Mucosa of descending colon (tissue), 3 donors: ENCODE measurements around the gene C16orf86. TPM values are rescaled to one million over a fixed set of nuclear protein-coding genes. Genes with fewer than 3 reads are reported as not detected.

ENCODE experiments used
- ATAC-seq: fragments of 200-7000 bp; cut with Tn5 transposase; one replicate; pipeline ENCODE4 v1.9.1; 2020; ENCODE audit warnings: mild to moderate bottlenecking, moderate library complexity
- DNase-seq, 3 donors: peaks; one replicate each; pipeline ENCODE4 v3.0.0-alpha.2; 2020
- H3K36me3 ChIP-seq: fragments of 200-600 bp; one replicate; pipeline ENCODE4 v1.8.0; 2021; ENCODE audit warnings: low read depth, mild to moderate bottlenecking
- H3K4me1 ChIP-seq: fragments of 200-600 bp; one replicate; pipeline ENCODE4 v1.8.0; 2021; ENCODE audit warnings: low read depth, mild to moderate bottlenecking
- H3K4me3 ChIP-seq: fragments of 200-600 bp; one replicate; pipeline ENCODE4 v1.8.0; 2021; ENCODE audit warnings: mild to moderate bottlenecking
- H3K9me3 ChIP-seq: fragments of 200-600 bp; one replicate; pipeline ENCODE4 v1.8.0; 2021; ENCODE audit warnings: mild to moderate bottlenecking
- intact Hi-C, 2 donors: fragments of 100-400 bp; cut with DNase I in 1 of 2; cut with micrococcal nuclease in 1 of 2; formaldehyde crosslinking; loops; one replicate each; pipeline versions ENCODE4 v1.11.0 to v1.11.1; 2022; cut with DNase I, micrococcal nuclease
- total RNA-seq, 3 donors: library from RNA; stranded (reverse); fragmentation: NEBNext Ultra II Directional in 2 of 3; extraction: Animal tissue kit (Norgen Biotek cat#: 25700) in 2 of 3; gene quantifications; one replicate each; pipeline versions ENCODE4 v1.2.1 to v1.2.4, GENCODE V29; 2021 to 2023
- TF ChIP-seq, protein P1 (sequence below): fragments of 200-600 bp; IDR thresholded peaks from one replicate; pipeline ENCODE4 v1.8.0; 2022; ENCODE audit warnings: antibody characterized with exemption, mild to moderate bottlenecking
- donor health status: DM: no; HTN: no; CAD: no; lungs with moderate emphysema.
- donor health status: DM: no; HTN: no; CAD: no.
- donor health status: DM: no; HTN: yes; CAD: no.

Gene C16orf86
- total RNA-seq, 3 donors from 2014 or later: 0.67 to 6.8 (median 1.2) TPM

DNA sequence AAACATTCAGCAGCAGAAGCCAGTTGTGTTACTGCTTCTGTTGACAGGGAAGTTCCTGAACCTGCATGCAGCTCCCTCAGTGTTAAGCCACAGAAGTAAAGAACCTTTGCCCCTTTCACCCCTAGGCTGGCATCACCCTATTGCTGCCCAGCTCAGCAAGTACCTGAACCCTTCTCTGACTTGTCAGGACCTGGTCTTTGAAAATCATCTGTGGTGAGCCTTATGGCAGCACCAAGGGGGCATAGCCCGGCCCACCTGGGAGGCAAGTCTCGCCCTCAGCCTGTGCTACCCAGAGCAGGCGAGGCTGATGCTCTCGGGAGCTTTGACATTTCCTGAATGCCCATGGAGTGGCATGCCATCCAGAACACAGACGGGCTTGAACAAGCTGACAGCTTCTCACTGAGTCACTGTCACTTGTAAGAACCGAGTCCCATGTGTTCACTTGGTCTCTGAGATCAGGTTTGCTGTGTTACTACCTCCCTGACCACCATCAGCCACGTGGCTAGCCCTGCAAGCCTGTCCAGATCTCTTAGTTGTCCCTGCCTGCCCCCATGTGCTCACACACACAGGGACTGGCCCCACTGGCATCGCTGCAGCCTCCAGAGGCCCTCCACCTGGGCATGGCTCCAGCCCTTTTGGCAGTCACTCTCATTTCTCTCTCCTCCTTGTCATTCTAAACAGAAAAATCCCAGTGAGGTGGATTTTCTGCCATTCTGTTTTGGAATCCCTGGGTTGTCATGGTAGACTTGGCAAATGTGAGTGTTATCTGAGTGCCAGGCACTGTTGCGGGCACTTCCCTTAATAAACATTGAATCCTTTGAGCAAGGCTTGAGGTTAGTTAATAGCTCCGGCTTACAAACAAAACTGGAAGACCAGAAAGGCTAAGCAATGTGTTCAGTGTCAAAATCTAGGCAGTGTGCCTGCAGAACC, 24.6 kb upstream of the C16orf86 start:
- Histone ChIP-seq H3K4me1 (peaks cover 2% of the 10 kb centered on the region), H3K9me3 (no peaks in the 10 kb centered on the region), H3K4me3 (no peak overlapping the region), H3K36me3 (no peaks in the 10 kb centered on the region)
- intact Hi-C loops: no loop called here
- TF ChIP-seq, protein P1, sequence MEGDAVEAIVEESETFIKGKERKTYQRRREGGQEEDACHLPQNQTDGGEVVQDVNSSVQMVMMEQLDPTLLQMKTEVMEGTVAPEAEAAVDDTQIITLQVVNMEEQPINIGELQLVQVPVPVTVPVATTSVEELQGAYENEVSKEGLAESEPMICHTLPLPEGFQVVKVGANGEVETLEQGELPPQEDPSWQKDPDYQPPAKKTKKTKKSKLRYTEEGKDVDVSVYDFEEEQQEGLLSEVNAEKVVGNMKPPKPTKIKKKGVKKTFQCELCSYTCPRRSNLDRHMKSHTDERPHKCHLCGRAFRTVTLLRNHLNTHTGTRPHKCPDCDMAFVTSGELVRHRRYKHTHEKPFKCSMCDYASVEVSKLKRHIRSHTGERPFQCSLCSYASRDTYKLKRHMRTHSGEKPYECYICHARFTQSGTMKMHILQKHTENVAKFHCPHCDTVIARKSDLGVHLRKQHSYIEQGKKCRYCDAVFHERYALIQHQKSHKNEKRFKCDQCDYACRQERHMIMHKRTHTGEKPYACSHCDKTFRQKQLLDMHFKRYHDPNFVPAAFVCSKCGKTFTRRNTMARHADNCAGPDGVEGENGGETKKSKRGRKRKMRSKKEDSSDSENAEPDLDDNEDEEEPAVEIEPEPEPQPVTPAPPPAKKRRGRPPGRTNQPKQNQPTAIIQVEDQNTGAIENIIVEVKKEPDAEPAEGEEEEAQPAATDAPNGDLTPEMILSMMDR: no peak
- DNase-seq: no peak
- ATAC-seq: no peak

- Histone ChIP-seq H3K9me3 (no peaks in the 10 kb centered on the region), H3K4me3 (no peak overlapping the region), H3K4me1 (peaks cover 2% of the 10 kb centered on the region), H3K36me3 (no peaks in the 10 kb centered on the region)
- TF ChIP-seq, protein P1: no peak
- intact Hi-C loops: no loop called here
- ATAC-seq: no peak
- peak in 1 of 3 donors; percentile 36 for DNase-seq
Measured at GRCh38 chr16:67644038-67644437, 22.6 kb upstream of the C16orf86 start.

GRCh38 chr16:67645397-67646121, 21.1 kb upstream of the C16orf86 start:
- TF ChIP-seq, protein P1: no peak
- Histone ChIP-seq H3K4me1 (peaks cover 2% of the 10 kb centered on the region), H3K36me3 (no peaks in the 10 kb centered on the region), H3K9me3 (no peaks in the 10 kb centered on the region), H3K4me3 (no peak overlapping the region)
- ATAC-seq (peak; percentile 6), DNase-seq (peak in 1 of 3 donors; percentile 54)
- intact Hi-C loops: no loop called here

DNA sequence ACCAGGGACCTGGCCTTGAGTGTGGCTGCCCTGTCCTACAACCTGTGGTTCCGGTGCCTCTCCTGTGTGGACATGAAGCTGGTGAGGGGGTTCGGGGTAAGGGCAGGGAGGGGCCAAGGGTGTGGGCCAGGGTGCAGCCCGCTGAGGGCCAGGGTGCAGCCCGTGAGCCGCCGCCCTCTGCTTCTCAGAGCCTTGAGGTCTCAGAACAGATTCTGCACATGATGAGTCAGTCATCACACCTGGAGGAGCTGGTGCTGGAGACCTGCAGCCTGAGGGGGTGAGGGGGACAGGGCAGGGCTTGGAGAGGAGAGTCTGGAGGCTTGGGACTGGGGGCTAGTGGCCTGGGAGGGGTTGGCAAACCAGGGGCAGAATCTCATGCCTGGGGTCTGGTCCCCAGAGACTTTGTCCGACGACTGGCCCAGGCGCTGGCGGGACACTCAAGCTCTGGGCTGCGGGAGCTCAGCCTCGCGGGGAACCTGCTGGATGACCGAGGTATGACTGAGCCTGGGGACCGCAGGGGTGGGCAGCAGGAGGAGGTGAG, 19.4 kb upstream of the C16orf86 start:
- Histone ChIP-seq H3K4me3 (no peak overlapping the region), H3K9me3 (no peaks in the 10 kb centered on the region), H3K4me1 (peaks cover 2% of the 10 kb centered on the region), H3K36me3 (no peaks in the 10 kb centered on the region)
- DNase-seq (peak in 1 of 3 donors; percentile 38), ATAC-seq (no peak)
- intact Hi-C loops: no loop called here
- TF ChIP-seq, protein P1: no peak

GRCh38 chr16:67647681-67648080, 18.9 kb upstream of the C16orf86 start:
- Histone ChIP-seq H3K4me3 (no peak overlapping the region), H3K36me3 (no peaks in the 10 kb centered on the region), H3K9me3 (no peaks in the 10 kb centered on the region), H3K4me1 (peaks cover 2% of the 10 kb centered on the region)
- DNase-seq (peak in 1 of 3 donors; percentile 41), ATAC-seq (no peak)
- intact Hi-C loops: no loop called here
- TF ChIP-seq, protein P1: no peak
